GM19099 (cell line): Measurements from ENCODE around the gene ZRANB3.

Source experiments
- POLR2A ChIP-seq: IDR thresholded peaks from 3 replicates; pipeline ENCODE4 v1.6.1; 2011; ENCODE audit warnings: low read depth; ENCODE audit not compliant: insufficient read length; ENCODE audit errors: extremely low read depth

The ZRANB3 gene

GRCh38 chr2:135409436-135409835 lies 121.6 kb downstream of the ZRANB3 start:
- no peak for TF ChIP-seq POLR2A

GRCh38 chr2:135386993-135387392 lies 144.0 kb downstream of the ZRANB3 start:
- no peak for TF ChIP-seq POLR2A

- TF ChIP-seq POLR2A = no peak
These were observed 152.4 kb downstream of the ZRANB3 start for GRCh38 chr2:135378591-135378990.

- no peak for TF ChIP-seq POLR2A
These were observed 157.3 kb downstream of the ZRANB3 start for GRCh38 chr2:135373702-135374101.

- TF ChIP-seq POLR2A = no peak
These were observed 181.1 kb downstream of the ZRANB3 start for GRCh38 chr2:135349941-135350340.

- no peak for TF ChIP-seq POLR2A
These were observed 193.9 kb downstream of the ZRANB3 start for GRCh38 chr2:135337071-135337470.

- no peak for TF ChIP-seq POLR2A
These were observed 195.8 kb downstream of the ZRANB3 start for GRCh38 chr2:135335256-135335655.

- no peak for TF ChIP-seq POLR2A
These were observed 203.9 kb downstream of the ZRANB3 start for GRCh38 chr2:135327146-135327545.

GRCh38 chr2:135320465-135321355 lies 210.3 kb downstream of the ZRANB3 start:
- TF ChIP-seq POLR2A = no peak

- TF ChIP-seq POLR2A = no peak
These were observed 212.2 kb downstream of the ZRANB3 start for GRCh38 chr2:135318808-135319207.

- no peak for TF ChIP-seq POLR2A
These were observed 213.6 kb downstream of the ZRANB3 start for GRCh38 chr2:135317375-135317774.

- TF ChIP-seq POLR2A = no peak
These were observed 219.1 kb downstream of the ZRANB3 start for GRCh38 chr2:135311962-135312361.

GRCh38 chr2:135311268-135311667 lies 219.8 kb downstream of the ZRANB3 start:
- no peak for TF ChIP-seq POLR2A

- no peak for TF ChIP-seq POLR2A
These were observed 226.3 kb downstream of the ZRANB3 start for GRCh38 chr2:135304694-135305093.

GRCh38 chr2:135299658-135300244 lies 231.3 kb downstream of the ZRANB3 start:
- TF ChIP-seq POLR2A = no peak

GRCh38 chr2:135299165-135299564 lies 231.9 kb downstream of the ZRANB3 start:
- TF ChIP-seq POLR2A = no peak

GRCh38 chr2:135285391-135285790 lies 245.6 kb downstream of the ZRANB3 start:
- no peak for TF ChIP-seq POLR2A

- TF ChIP-seq POLR2A = no peak
These were observed 249.6 kb downstream of the ZRANB3 start for GRCh38 chr2:135281379-135281778.
